ENCODE results near the gene PLA2G4B. TPM values are rescaled to one million over a fixed set of nuclear protein-coding genes. Genes with fewer than 3 reads are reported as not detected.

Gene PLA2G4B
- total RNA-seq, 1 experiment from 2014 or later: 4.7 TPM

DNA sequence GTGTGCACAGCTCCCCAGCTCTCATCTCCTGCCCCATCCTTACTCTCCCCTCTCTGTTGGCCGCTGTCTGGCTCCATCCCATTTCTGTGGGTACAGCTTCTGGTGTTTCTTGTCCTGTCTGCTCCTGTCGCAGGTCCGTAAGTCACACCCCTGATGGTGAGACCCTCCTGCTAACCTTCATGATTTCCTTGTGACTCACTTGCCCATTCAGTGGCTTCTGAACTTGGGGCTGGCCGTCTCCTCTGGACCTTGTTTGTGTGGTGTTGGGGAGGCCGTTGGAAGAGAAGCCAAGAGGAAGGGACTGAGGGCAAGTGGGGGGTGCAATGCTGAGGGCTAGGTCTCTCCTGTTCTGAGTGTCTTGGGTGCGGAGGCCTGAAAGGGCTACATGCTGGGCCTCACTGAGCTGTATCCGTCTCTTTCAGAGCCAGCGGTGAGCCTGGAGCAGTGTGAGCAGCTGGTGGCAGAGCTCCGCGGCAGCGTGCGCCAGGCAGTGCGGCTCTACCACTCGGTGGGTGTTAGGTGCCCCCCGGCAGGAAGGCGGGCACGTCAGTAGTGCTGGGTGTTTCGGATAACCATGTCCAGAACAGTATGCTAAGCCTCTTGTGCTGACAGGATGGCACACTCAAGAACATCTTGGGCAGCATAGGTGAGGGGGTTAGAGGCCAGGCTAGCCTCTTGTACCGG is 14.4 kb upstream of the PLA2G4B start:
- DNase-seq (ENCODE audit: low read depth, low spot score): no peak
- Histone ChIP-seq H3K4me3 (ENCODE audit: low read depth in 2 of 2, low read length in 2 of 2) (no peak overlapping the region), H3K4me1 (ENCODE audit: control insufficient read depth, insufficient read depth, low read length) (peaks cover 6% of the 10 kb centered on the region), H3K27ac (ENCODE audit: low read length) (no peak overlapping the region), H3K27me3 (ENCODE audit: control insufficient read depth, insufficient read depth, low read length) (no peaks in the 10 kb centered on the region), H3K9me3 (ENCODE audit: control insufficient read depth, insufficient read depth, low read depth, low read length) (no peaks in the 10 kb centered on the region), H3K36me3 (ENCODE audit: control insufficient read depth, insufficient read depth, low read length) (no peaks in the 10 kb centered on the region)
- CTCF ChIA-PET: interaction anchor here (0.8 to 1.5 kb wide), 2 partner anchors 44 to 81 kb away, joined by 4 read pairs; no protein-coding TSS in a partner anchor
- no peak for ATAC-seq
- TF ChIP-seq TCF7L2 (IDR thresholded peaks at IDR 0.05; ENCODE audit: low read depth, low read length) (no peak), POLR2AphosphoS5 (IDR thresholded peaks at IDR 0.05; ENCODE audit: low read depth, low read length) (no peak), SIN3A (IDR thresholded peaks at IDR 0.05; ENCODE audit: borderline replicate concordance, insufficient read depth, low read depth, low read length) (no peak)
- TF ChIP-seq, protein P1, sequence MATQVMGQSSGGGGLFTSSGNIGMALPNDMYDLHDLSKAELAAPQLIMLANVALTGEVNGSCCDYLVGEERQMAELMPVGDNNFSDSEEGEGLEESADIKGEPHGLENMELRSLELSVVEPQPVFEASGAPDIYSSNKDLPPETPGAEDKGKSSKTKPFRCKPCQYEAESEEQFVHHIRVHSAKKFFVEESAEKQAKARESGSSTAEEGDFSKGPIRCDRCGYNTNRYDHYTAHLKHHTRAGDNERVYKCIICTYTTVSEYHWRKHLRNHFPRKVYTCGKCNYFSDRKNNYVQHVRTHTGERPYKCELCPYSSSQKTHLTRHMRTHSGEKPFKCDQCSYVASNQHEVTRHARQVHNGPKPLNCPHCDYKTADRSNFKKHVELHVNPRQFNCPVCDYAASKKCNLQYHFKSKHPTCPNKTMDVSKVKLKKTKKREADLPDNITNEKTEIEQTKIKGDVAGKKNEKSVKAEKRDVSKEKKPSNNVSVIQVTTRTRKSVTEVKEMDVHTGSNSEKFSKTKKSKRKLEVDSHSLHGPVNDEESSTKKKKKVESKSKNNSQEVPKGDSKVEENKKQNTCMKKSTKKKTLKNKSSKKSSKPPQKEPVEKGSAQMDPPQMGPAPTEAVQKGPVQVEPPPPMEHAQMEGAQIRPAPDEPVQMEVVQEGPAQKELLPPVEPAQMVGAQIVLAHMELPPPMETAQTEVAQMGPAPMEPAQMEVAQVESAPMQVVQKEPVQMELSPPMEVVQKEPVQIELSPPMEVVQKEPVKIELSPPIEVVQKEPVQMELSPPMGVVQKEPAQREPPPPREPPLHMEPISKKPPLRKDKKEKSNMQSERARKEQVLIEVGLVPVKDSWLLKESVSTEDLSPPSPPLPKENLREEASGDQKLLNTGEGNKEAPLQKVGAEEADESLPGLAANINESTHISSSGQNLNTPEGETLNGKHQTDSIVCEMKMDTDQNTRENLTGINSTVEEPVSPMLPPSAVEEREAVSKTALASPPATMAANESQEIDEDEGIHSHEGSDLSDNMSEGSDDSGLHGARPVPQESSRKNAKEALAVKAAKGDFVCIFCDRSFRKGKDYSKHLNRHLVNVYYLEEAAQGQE (IDR thresholded peaks at IDR 0.05; ENCODE audit: insufficient read depth in 1 of 2, low read depth in 2 of 2, low read length in 1 of 2): no peak
- TF ChIP-seq, protein P2, sequence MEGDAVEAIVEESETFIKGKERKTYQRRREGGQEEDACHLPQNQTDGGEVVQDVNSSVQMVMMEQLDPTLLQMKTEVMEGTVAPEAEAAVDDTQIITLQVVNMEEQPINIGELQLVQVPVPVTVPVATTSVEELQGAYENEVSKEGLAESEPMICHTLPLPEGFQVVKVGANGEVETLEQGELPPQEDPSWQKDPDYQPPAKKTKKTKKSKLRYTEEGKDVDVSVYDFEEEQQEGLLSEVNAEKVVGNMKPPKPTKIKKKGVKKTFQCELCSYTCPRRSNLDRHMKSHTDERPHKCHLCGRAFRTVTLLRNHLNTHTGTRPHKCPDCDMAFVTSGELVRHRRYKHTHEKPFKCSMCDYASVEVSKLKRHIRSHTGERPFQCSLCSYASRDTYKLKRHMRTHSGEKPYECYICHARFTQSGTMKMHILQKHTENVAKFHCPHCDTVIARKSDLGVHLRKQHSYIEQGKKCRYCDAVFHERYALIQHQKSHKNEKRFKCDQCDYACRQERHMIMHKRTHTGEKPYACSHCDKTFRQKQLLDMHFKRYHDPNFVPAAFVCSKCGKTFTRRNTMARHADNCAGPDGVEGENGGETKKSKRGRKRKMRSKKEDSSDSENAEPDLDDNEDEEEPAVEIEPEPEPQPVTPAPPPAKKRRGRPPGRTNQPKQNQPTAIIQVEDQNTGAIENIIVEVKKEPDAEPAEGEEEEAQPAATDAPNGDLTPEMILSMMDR (IDR thresholded peaks at IDR 0.05): no peak
- in situ Hi-C loops (cut with HindIII; ENCODE audit: low pct_unique_long_range_greater_than_20kb, low sequenced_read_pairs): no loop called here
- intact Hi-C loops (cut with micrococcal nuclease; ENCODE audit: unreplicated experiment): no loop called here
- no TSS peak for BruUV-seq (replicated peaks)
- POLR2A ChIA-PET: interaction anchor here (0.6 kb wide), 1 partner anchor 162 kb away, joined by 3 read pairs; no protein-coding TSS in a partner anchor

DNA sequence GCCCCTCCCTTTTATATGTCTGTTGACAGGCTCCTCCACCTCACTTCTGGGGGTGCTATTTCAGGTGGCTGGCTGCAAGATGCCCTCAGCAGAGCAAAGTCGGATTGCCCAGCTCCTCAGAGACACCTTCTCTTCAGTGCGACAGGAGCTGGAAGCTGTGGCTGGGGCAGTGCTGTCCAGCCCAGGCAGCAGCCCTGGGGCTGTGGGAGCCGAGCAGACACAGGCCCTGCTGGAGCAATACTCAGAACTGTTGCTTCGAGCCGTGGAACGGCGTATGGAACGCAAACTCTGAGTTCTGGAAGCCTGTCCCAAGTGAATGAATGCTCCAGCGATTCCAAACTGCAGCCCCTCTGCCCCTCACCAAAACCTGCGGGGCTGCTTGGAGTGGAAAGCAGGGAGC is 13.5 kb upstream of the PLA2G4B start:
- no peaks in the 10 kb centered on the region for H3K36me3 ChIP-seq (ENCODE audit: control insufficient read depth, insufficient read depth, low read length)
- CTCF ChIA-PET: no interaction called here
- H3K27ac ChIP-seq (ENCODE audit: low read length): no peak overlapping the region
- TF ChIP-seq, protein P1 (IDR thresholded peaks at IDR 0.05; ENCODE audit: insufficient read depth in 1 of 2, low read depth in 2 of 2, low read length in 1 of 2): no peak
- TF ChIP-seq, protein P2 (IDR thresholded peaks at IDR 0.05): no peak
- no peak for TF ChIP-seq TCF7L2 (IDR thresholded peaks at IDR 0.05; ENCODE audit: low read depth, low read length)
- no peak for TF ChIP-seq SIN3A (IDR thresholded peaks at IDR 0.05; ENCODE audit: borderline replicate concordance, insufficient read depth, low read depth, low read length)
- no peak for TF ChIP-seq POLR2AphosphoS5 (IDR thresholded peaks at IDR 0.05; ENCODE audit: low read depth, low read length)
- in situ Hi-C loops (cut with HindIII; ENCODE audit: low pct_unique_long_range_greater_than_20kb, low sequenced_read_pairs): no loop called here
- H3K4me3 ChIP-seq (ENCODE audit: low read depth in 2 of 2, low read length in 2 of 2): no peak overlapping the region
- no peak for DNase-seq (ENCODE audit: low read depth, low spot score)
- H3K9me3 ChIP-seq (ENCODE audit: control insufficient read depth, insufficient read depth, low read depth, low read length): no peaks in the 10 kb centered on the region
- ATAC-seq: no peak
- BruUV-seq (replicated peaks): no TSS peak
- peaks cover 8% of the 10 kb centered on the region for H3K4me1 ChIP-seq (ENCODE audit: control insufficient read depth, insufficient read depth, low read length)
- POLR2A ChIA-PET: no interaction called here
- H3K27me3 ChIP-seq (ENCODE audit: control insufficient read depth, insufficient read depth, low read length): no peaks in the 10 kb centered on the region
- intact Hi-C loops (cut with micrococcal nuclease; ENCODE audit: unreplicated experiment): no loop called here
